ENCODE data around the gene ZNF500.

The ZNF500 gene

DNA sequence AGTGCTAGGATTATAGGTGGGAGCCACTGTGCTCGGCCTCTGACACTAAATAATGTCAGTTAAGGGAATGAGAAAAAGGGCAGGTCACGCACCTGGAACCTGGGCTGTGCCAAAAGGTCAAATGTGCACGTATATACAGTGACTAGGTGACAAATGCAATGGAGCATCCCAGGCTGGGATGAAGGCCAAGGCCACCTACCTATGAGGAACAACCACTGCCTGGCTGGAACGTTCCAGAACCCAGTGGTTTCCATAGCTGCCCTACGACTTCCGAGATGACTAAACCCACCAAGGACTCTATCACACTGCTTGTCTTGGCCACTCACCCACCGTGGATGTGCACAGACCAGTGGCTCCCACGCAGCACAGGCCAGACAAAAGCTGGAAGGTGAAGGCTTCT lies 16.1 kb downstream of the ZNF500 start:
- DNase-seq (ENCODE audit: extremely low spot score): no peak
- no peak for TF ChIP-seq HDGF (IDR thresholded peaks at IDR 0.05; ENCODE audit: borderline replicate concordance)
- no peak for TF ChIP-seq TARDBP (IDR thresholded peaks at IDR 0.05)
- no peak for TF ChIP-seq SP1 (IDR thresholded peaks at IDR 0.05)
- no peak for TF ChIP-seq FOXA1 (IDR thresholded peaks at IDR 0.05)
- TF ChIP-seq FOXM1 (IDR thresholded peaks at IDR 0.05; ENCODE audit: borderline replicate concordance): no peak
- no peak for TF ChIP-seq BHLHE40 (IDR thresholded peaks at IDR 0.05; ENCODE audit: borderline replicate concordance)
- TF ChIP-seq L3MBTL2 (conservative IDR thresholded peaks at IDR 0.05): no peak
- no peak for TF ChIP-seq CTBP1 (IDR thresholded peaks at IDR 0.05; ENCODE audit: borderline replicate concordance)
- no peak for TF ChIP-seq NFRKB (IDR thresholded peaks at IDR 0.05)
- TF ChIP-seq ARNT (IDR thresholded peaks at IDR 0.05): no peak
- TF ChIP-seq LEF1 (IDR thresholded peaks at IDR 0.05; ENCODE audit: borderline replicate concordance): no peak
- TF ChIP-seq PKNOX1 (IDR thresholded peaks at IDR 0.05): no peak
- CTCF ChIA-PET: interaction anchor here (0.6 kb wide), 1 partner anchor 16 kb away, joined by 3 read pairs; no protein-coding TSS in a partner anchor
- POLR2A ChIA-PET: no interaction called here

DNA sequence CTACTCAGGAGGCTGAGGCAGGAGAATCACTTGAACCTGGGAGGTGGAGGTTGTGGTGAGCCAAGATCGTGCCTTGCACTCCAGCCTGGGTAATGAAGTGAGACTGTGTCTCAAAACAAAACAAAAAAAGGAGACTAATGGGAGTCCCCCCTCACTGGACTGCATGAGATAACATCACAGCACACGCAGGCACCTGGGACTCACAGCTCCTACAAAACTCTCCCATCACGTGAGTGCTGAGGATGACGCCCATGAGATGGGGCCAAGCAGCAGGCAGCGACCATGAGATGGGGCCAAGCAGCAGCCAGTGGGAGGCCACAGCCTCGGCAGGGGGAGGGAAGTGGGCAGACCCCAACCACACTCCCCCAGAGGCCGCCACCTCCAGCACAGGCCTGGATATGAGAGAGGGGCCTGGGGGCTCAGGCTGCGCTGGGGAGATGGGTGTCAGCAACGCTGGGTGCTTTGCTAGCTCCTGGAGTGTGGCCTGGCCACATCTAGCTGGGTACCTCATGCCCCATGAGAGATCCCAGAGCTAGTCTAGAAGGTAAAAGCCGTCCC lies 17.2 kb downstream of the ZNF500 start:
- no peak for TF ChIP-seq LEF1 (IDR thresholded peaks at IDR 0.05; ENCODE audit: borderline replicate concordance)
- TF ChIP-seq L3MBTL2 (conservative IDR thresholded peaks at IDR 0.05): no peak
- TF ChIP-seq FOXM1 (IDR thresholded peaks at IDR 0.05; ENCODE audit: borderline replicate concordance): no peak
- TF ChIP-seq SUZ12 (IDR thresholded peaks at IDR 0.05): no peak
- no peak for TF ChIP-seq ZNF384 (IDR thresholded peaks at IDR 0.05)
- no peak for TF ChIP-seq HDGF (IDR thresholded peaks at IDR 0.05; ENCODE audit: borderline replicate concordance)
- no peak for TF ChIP-seq CTBP1 (IDR thresholded peaks at IDR 0.05; ENCODE audit: borderline replicate concordance)
- no peak for TF ChIP-seq PKNOX1 (IDR thresholded peaks at IDR 0.05)
- no peak for TF ChIP-seq FOXA1 (IDR thresholded peaks at IDR 0.05)
- TF ChIP-seq SP1 (IDR thresholded peaks at IDR 0.05): no peak
- no peak for TF ChIP-seq ARNT (IDR thresholded peaks at IDR 0.05)
- no peak for TF ChIP-seq BHLHE40 (IDR thresholded peaks at IDR 0.05; ENCODE audit: borderline replicate concordance)
- no peak for TF ChIP-seq FOXK2 (IDR thresholded peaks at IDR 0.05)
- TF ChIP-seq TARDBP (IDR thresholded peaks at IDR 0.05): no peak
- no peak for TF ChIP-seq ELF4 (IDR thresholded peaks at IDR 0.05)
- no peak for TF ChIP-seq NFRKB (IDR thresholded peaks at IDR 0.05)
- ChIA-PET POLR2A (interaction anchor here (1.1 kb wide), 1 partner anchor 228 kb away, joined by 3 read pairs; no protein-coding TSS in a partner anchor), CTCF (no interaction called here)
- no peak for DNase-seq (ENCODE audit: extremely low spot score)

GRCh38 chr16:4748682-4749411 lies 18.1 kb downstream of the ZNF500 start:
- ChIA-PET POLR2A (no interaction called here), CTCF (no interaction called here)
- TF ChIP-seq SUZ12 (IDR thresholded peaks at IDR 0.05) (no peak), NFRKB (IDR thresholded peaks at IDR 0.05) (no peak), ZNF384 (IDR thresholded peaks at IDR 0.05) (no peak), FOXM1 (IDR thresholded peaks at IDR 0.05; ENCODE audit: borderline replicate concordance) (no peak), FOXA1 (IDR thresholded peaks at IDR 0.05) (no peak), FOXK2 (IDR thresholded peaks at IDR 0.05) (no peak), L3MBTL2 (conservative IDR thresholded peaks at IDR 0.05) (no peak), LEF1 (IDR thresholded peaks at IDR 0.05; ENCODE audit: borderline replicate concordance) (no peak)
- DNase-seq (ENCODE audit: extremely low spot score): no peak

DNA sequence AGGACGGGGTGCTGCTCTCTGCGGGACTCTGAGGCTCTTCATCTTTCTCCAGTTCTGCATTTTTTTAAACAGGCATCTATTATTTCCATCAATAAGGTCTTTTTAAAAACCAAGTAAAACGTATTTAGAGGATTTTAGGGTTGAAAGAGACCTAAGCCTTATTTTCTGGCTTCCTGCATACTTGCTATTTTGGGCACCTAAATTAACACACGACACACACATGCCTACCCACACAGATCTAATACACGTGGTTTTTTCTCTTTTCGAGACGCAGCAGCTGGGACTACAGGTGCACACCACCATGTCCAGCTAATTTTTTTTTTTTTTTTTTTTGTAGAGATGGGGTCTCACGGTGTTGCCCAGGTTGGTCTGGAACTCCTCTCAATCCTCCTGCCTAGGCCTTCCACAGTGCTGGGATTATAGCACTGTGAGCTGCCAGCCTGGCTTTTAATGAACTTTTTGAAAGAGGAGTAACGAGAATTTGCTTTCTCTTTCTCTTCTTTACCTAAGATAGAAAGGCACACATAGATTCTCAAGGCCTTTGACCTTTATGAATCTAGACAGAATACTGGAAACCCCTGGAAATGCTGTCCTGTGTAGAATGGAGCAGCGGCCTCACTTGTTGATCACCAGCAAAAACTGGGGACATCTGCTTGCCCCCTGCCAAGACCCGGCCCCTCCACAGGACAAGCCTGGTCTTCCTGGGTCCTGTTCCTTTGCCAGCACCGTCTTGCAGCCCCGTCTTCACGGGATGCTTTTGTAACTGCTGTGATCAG lies 18.9 kb downstream of the ZNF500 start:
- ChIA-PET POLR2A (no interaction called here), CTCF (no interaction called here)
- DNase-seq (ENCODE audit: extremely low spot score): no peak
- TF ChIP-seq ELF4 (IDR thresholded peaks at IDR 0.05) (no peak), FOXA1 (IDR thresholded peaks at IDR 0.05) (no peak), NFRKB (IDR thresholded peaks at IDR 0.05) (no peak), PKNOX1 (IDR thresholded peaks at IDR 0.05) (no peak), HDGF (IDR thresholded peaks at IDR 0.05; ENCODE audit: borderline replicate concordance) (no peak), LEF1 (IDR thresholded peaks at IDR 0.05; ENCODE audit: borderline replicate concordance) (no peak), CTBP1 (IDR thresholded peaks at IDR 0.05; ENCODE audit: borderline replicate concordance) (no peak), FOXM1 (IDR thresholded peaks at IDR 0.05; ENCODE audit: borderline replicate concordance) (no peak), BHLHE40 (IDR thresholded peaks at IDR 0.05; ENCODE audit: borderline replicate concordance) (no peak), ZNF384 (IDR thresholded peaks at IDR 0.05) (no peak), SUZ12 (IDR thresholded peaks at IDR 0.05) (no peak), ARNT (IDR thresholded peaks at IDR 0.05) (no peak), TARDBP (IDR thresholded peaks at IDR 0.05) (no peak), L3MBTL2 (conservative IDR thresholded peaks at IDR 0.05) (no peak), FOXK2 (IDR thresholded peaks at IDR 0.05) (no peak), SP1 (IDR thresholded peaks at IDR 0.05) (no peak)

DNA sequence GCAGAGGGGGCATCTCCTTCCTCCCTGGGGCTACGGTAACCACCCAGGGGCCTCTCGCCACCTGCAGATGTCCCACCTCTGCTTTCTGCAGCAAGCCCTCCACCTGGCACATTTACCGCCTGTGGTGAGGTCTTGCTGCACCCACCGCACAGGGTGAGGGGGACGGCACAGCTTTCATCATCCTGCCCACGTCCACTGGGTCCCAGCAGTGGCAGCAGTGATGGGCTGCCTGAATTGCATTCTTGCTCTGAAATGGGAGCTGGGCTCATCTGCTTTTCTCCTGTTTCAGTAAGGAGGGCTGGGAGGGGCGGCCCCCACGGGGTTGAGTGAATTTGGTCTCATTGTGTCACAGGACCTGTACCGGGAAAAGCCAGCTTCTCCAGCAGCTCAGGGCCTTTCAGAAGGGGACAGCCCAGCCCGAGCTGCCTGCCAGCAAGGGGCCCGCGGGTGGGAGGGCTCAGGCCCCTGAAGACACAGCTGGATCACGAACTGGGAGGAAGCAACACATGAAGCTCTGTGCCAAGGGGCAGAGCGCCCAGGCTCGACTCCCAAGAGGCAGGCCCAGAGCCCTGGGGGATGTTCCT lies 19.9 kb downstream of the ZNF500 start:
- ChIA-PET POLR2A (interaction anchor here (1.1 kb wide), 1 partner anchor 12 kb away, joined by 3 read pairs; no protein-coding TSS in a partner anchor), CTCF (interaction anchor here (1.0 kb wide), 1 partner anchor 211 kb away, joined by 3 read pairs; the partner anchor contains the start of gene SEC14L5)
- TF ChIP-seq ZNF384 (IDR thresholded peaks at IDR 0.05): no peak
- TF ChIP-seq L3MBTL2 (conservative IDR thresholded peaks at IDR 0.05): no peak
- TF ChIP-seq LEF1 (IDR thresholded peaks at IDR 0.05; ENCODE audit: borderline replicate concordance): no peak
- no peak for DNase-seq (ENCODE audit: extremely low spot score)
